Hypothalamus (tissue), 51 donors: Measurements from ENCODE around the gene SYNE1.
A peak's percentile ranks its signal among the peaks of the same experiment; 100 is the strongest.
"Not testable (repeated sequence)": the region's sequence is repeated elsewhere in the genome, so short reads cannot be mapped to it uniquely, and the experiment has no call there.

ENCODE experiments used
- DNase-seq, 51 donors: peaks; one replicate each; lab custom pipeline; 2025; lab: John Stamatoyannopoulos, UW

Gene SYNE1

GRCh38 chr6:152625213-152625612 is 11.9 kb downstream of the SYNE1 start:
- DNase-seq, result no peak

DNA sequence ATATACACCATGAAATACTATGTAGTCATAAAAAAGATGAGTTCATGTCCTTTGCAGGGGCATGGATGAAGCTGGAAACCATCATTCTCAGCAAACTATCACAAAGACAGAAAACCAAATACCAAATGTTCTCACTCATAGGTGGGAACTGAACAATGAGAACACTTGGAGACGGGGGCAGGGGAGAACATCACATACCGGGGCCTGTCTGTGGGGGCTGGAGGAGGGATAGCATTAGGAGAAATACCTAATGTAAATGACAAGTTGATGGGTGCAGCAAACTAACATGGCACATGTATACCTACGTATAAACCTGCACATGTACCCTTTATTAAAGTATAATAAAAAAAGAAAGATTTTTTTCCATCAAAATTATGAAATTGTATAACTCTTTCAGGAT is 22.4 kb downstream of the SYNE1 start:
- DNase-seq, result not testable (repeated sequence)

DNA sequence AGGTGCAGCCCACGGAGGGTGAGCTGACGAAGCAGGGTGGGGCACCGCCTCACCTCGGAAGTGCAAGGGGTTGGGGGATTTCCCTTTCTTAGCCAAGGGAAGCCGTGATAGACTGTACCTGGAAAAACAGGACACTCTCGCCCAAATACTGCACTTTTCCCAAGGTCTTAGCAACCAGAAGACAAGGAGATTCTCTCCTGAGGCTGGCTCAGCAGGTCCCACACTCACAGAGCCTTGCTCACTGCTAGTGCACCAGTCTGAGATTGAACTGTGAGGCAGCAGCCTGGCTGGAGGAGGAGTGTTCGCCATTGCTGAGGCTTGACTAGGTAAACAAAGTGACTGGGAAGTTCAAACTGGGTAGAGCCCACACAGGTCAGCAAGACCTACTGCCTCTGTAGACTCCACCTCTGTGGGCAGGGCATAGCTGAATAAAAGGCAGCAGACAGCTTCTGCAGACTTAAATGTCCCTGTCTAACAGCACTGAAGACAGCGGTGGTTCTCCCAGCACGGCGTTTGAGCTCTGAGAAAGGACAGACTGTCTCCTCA is 28.0 kb downstream of the SYNE1 start:
- no peak for DNase-seq

- DNase-seq, result peak in 2 of 51 donors; percentile 3 to 4
Observed at GRCh38 chr6:152605941-152606340, 31.2 kb downstream of the SYNE1 start.

GRCh38 chr6:152605342-152605741 is 31.8 kb downstream of the SYNE1 start:
- DNase-seq, result no peak

- DNase-seq, result no peak
Observed at GRCh38 chr6:152603911-152604310, 33.3 kb downstream of the SYNE1 start.

DNA sequence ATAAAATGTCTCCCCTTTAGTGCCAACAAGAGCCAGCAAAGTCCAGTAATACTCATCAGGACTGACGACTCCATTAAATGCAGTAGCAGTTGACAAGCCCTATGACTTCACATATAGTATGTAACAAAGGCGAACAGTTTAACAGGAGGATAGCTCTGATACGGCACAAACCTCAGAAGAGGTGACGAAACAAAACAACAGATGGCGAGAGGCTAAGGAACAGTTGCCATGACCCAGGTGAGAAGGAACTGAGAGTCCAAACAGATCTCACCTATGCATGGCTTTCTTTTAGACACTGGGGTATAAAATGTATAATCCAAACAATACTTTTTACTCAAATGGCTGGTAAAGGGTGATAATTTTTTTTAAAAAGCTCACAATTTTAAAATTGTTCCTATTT is 37.1 kb downstream of the SYNE1 start:
- no peak for DNase-seq

GRCh38 chr6:152598901-152599537 is 38.1 kb downstream of the SYNE1 start:
- no peak for DNase-seq

- no peak for DNase-seq
Observed at GRCh38 chr6:152598421-152598820, 38.7 kb downstream of the SYNE1 start.

DNA sequence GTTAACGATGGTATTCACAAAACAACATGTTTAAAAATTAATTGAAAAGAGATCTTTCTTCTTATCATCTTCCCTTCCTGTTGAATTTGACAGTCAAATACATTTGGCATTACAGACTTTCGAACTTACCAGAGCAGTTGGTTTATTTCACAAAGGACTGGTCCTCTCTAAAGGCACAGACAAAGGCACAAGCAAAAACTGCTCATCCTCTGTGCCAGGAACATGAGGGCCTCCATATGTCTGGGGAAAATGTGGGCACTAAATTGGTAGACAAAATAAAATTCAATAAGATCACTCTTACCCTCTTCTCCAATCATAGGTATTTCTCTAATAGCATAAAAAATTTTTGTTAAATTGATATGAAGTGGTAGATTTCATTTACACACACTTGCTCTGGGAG is 40.4 kb downstream of the SYNE1 start:
- no peak for DNase-seq

- no peak for DNase-seq
Observed at GRCh38 chr6:152595499-152595898, 41.7 kb downstream of the SYNE1 start.

DNA sequence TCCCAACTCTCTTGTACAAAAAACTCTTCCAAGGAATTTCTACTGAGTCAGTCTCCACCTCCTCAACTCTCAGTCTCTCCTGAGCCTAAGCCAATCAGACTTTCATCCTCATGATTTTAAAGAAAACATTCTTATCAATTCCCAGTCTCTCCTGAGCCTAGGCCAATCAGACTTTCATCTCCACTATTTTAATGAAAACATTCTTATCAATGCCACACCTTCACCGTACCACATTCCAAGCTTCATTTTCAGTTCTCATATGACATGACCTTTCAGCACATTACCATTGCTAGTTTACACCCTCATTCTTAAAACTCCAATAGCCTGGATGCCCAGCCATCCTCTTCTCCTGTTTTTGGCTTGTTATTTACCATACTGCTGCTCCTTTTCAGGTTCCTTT is 42.5 kb downstream of the SYNE1 start:
- no peak for DNase-seq

- DNase-seq, result no peak
Observed at GRCh38 chr6:152588456-152588855, 48.7 kb downstream of the SYNE1 start.

- no peak for DNase-seq
Observed at GRCh38 chr6:152587473-152587872, 49.7 kb downstream of the SYNE1 start.

GRCh38 chr6:152585236-152585635 is 51.9 kb downstream of the SYNE1 start:
- no peak for DNase-seq

DNA sequence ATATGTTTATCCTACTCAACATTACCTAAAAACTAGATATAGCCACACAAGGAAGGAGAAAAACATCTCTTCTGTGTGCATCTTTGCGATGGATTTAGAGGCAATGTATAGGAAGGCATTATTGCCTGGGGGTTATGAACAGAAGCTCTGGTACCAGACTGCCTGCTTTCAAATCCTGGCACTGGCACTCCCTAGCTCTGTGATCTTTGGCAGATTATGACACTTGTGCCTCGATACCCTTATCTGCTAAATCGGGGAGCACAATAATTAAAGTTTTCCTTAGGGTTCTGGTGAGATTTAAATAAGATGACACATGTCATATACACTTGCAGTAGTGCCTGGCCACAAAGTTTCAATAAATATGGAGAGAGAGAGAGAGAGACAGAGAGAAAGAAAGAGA is 53.3 kb downstream of the SYNE1 start:
- no peak for DNase-seq

DNA sequence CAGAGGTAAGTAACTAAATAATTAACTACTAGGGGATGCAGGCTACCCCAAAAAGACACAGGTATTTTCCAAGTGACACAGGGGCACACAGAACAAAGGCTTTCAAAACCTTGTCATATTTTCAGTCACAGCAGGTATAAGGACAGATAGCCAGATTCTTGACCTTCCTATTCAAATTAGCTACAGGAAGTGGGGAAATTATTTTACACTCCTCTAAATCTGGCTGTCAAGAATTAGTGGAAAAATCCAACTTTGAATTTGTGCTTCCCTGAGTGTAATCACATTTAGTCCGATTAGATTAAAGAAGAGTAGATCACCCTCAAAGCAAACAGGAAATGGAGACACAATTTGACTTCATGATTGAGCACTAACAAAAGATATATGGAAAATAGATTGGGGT is 60.6 kb downstream of the SYNE1 start:
- no peak for DNase-seq

DNA sequence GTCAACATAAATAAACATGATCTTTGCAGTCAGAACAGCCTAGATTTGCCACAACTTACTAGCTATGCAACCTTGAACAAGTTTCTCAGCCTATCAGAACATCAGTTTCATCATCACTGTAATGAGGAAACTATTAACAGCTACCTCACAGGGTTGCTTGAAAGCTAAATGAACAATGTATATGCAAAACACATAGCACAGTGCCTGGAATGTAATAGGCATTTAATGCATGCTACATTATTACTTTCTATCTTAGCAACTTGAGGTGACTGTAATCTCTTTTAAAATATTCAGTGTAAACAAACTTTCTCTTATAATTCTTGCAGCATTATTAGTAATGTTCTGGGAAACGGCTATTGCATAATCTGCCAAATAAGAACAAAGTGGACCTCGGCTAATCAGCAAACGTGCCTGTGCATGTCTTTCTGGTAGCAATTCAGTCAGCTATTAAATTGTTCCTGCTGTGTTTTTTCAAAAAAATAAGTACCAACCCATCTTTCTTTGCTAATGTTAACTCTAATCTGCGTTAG is 61.5 kb downstream of the SYNE1 start:
- DNase-seq, result no peak

DNA sequence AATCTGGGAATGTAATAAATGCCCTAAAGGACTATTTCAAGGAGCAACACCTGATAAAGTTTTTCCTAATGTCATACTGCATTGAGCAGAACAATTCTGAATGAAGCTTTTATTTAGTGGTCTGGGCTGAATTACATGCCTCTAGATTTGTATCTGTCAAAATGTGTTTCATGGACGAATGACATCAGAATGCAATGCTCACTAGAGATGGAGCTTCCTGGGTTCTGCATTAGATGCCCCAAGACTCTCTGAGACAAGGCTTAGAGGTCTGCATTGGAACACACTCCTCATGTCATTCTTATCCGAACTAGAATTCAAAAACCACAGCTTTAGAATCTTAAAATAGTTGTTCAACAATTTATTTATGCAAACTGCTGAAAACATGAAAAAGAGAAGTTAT is 62.0 kb downstream of the SYNE1 start:
- no peak for DNase-seq

GRCh38 chr6:152573762-152574161 is 63.4 kb downstream of the SYNE1 start:
- no peak for DNase-seq

GRCh38 chr6:152572338-152573088 is 64.6 kb downstream of the SYNE1 start:
- DNase-seq, result no peak

DNA sequence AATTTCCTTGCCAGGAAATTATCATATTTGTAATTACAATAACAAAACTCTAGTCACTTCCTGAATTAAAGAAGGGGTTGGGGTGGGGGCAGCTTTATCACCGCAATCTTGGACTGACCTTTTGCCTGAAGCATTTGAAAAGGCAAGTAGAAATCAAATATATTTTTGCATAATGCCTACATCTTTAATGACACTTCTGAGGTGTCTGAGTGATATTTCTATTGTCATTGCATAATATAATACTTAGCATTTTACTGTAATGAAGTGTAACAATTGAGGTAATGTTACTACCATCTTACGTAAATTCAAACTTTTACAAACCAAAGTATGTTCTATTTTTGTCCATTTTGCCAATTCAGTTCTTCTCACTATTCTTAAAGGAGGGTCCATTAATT is 65.2 kb downstream of the SYNE1 start:
- DNase-seq, result no peak
